Stimulated activated CD4-positive, alpha-beta T cell treated with anti-CD3 and anti-CD28 coated beads, Interleukin-4, amount 100 ng/mL, for 4 hours (primary cell): ENCODE data around the gene CPXCR1.
"Not testable (repeated sequence)": the region's sequence is repeated elsewhere in the genome, so short reads cannot be mapped to it uniquely, and the experiment has no call there.

Experiments used
- DNase-seq, 2 experiments: peaks; one replicate each; pipeline ENCODE4 v3.0.0-alpha.2; 2020

CPXCR1 gene

GRCh38 chrX:88746925-88747324 lies at the start of gene CPXCR1:
Gene CPXCR1 (plus strand): TSS chrX:88747225. CDS start chrX:88753415, 6,190 bp downstream.
- DNase-seq, result no peak

- no peak for DNase-seq
These were observed 11.2 kb upstream of the CPXCR1 start for GRCh38 chrX:88735835-88736234.

- not testable (repeated sequence) for DNase-seq
These were observed 810 bp upstream of the CPXCR1 start for GRCh38 chrX:88746215-88746614.

GRCh38 chrX:88752339-88752738 lies 5.3 kb downstream of the CPXCR1 start:
- DNase-seq, result not testable (repeated sequence)

GRCh38 chrX:88789825-88790224 lies 42.8 kb downstream of the CPXCR1 start:
- DNase-seq, result no peak
